Neural progenitor cell (in vitro differentiated cells): ENCODE results near the gene UPF3A. TPM values are rescaled to one million over a fixed set of nuclear protein-coding genes. Genes with fewer than 3 reads are reported as not detected.

Source experiments
- DNase-seq: peaks from one replicate; pipeline ENCODE4 v3.0.0-alpha.2; 2016; ENCODE audit warnings: low spot score
- H2AFZ ChIP-seq: fragments of 200-600 bp; sonication (generic); replicated peaks from 2 replicates; pipeline ENCODE4 v1.6.1; 2016; ENCODE audit warnings: antibody characterized with exemption
- H3F3A ChIP-seq: fragments of 200-600 bp; sonication (generic); 2 replicates; pipeline ENCODE4 v1.6.1; 2016; ENCODE audit warnings: antibody characterized with exemption, low read depth
- H3K27ac ChIP-seq: fragments of 200-600 bp; sonication (generic); 2 replicates; pipeline ENCODE4 v1.5.1; 2016; ENCODE audit warnings: mild to moderate bottlenecking
- H3K27me3 ChIP-seq: fragments of 200-600 bp; sonication (generic); 2 replicates; pipeline ENCODE4 v1.6.1; 2016; ENCODE audit warnings: mild to moderate bottlenecking, moderate library complexity
- H3K36me3 ChIP-seq: fragments of 200-600 bp; sonication (generic); 2 replicates; pipeline ENCODE4 v1.5.1; 2016
- H3K4me1 ChIP-seq: fragments of 200-600 bp; sonication (generic); 2 replicates; pipeline ENCODE4 v1.6.1; 2016; ENCODE audit warnings: mixed run types
- H3K4me2 ChIP-seq: fragments of 200-600 bp; sonication (generic); 2 replicates; pipeline ENCODE4 v1.6.1; 2016
- H3K4me3 ChIP-seq: fragments of 200-600 bp; sonication (generic); 2 replicates; pipeline ENCODE4 v1.5.1; 2016
- H3K79me2 ChIP-seq: fragments of 200-600 bp; sonication (generic); 2 replicates; pipeline ENCODE4 v1.6.1; 2016; ENCODE audit warnings: low read depth
- H3K9ac ChIP-seq: fragments of 200-600 bp; sonication (generic); 2 replicates; pipeline ENCODE4 v1.6.1; 2016
- H3K9me3 ChIP-seq: fragments of 200-600 bp; sonication (generic); 2 replicates; pipeline ENCODE4 v1.5.1; 2016; ENCODE audit warnings: low read depth
- H4K20me1 ChIP-seq: fragments of 200-600 bp; sonication (generic); 2 replicates; pipeline ENCODE4 v1.6.1; 2016; ENCODE audit warnings: low read depth
- H3K27ac Mint-ChIP-seq: 3 replicates; pipeline ENCODE4 v1.8.0; 2021; ENCODE audit warnings: mixed read lengths
- H3K27me3 Mint-ChIP-seq: 2 replicates; pipeline ENCODE4 v1.8.0; 2022; ENCODE audit warnings: low read depth, mild to moderate bottlenecking, inconsistent platforms, moderate library complexity, mixed read lengths; ENCODE audit not compliant: insufficient read depth
- H3K36me3 Mint-ChIP-seq: 3 replicates; pipeline ENCODE4 v1.8.0; 2021; ENCODE audit warnings: mixed read lengths
- H3K4me1 Mint-ChIP-seq: 3 replicates; pipeline ENCODE4 v1.8.0; 2021; ENCODE audit warnings: mixed read lengths
- H3K4me3 Mint-ChIP-seq: 3 replicates; pipeline ENCODE4 v1.8.0; 2021; ENCODE audit warnings: mild to moderate bottlenecking, moderate library complexity, mixed read lengths
- H3K9me3 Mint-ChIP-seq: 3 replicates; pipeline ENCODE4 v1.8.0; 2020; ENCODE audit warnings: mixed read lengths
- CTCF ChIP-seq: fragments of 200-600 bp; sonication (generic); IDR thresholded peaks from 2 replicates; pipeline ENCODE4 v1.5.1; 2017; ENCODE audit warnings: antibody characterized with exemption, mild to moderate bottlenecking
- EZH2 ChIP-seq: fragments of 200-600 bp; sonication (generic); IDR thresholded peaks from 2 replicates; pipeline ENCODE4 v1.6.1; 2017; ENCODE audit warnings: antibody characterized with exemption, mild to moderate bottlenecking, moderate library complexity
- EZH2phosphoT487 ChIP-seq: fragments of 200-600 bp; sonication (generic); IDR thresholded peaks from 2 replicates; pipeline ENCODE4 v1.6.1; 2017; ENCODE audit warnings: antibody characterized with exemption
- total RNA-seq: library from RNA; depleted of rRNA; stranded (reverse); fragments of >200 nt; gene quantifications from 2 replicates; pipeline ENCODE4 v1.2.3, GENCODE V29; 2015; ENCODE audit warnings: low replicate concordance

UPF3A gene
- total RNA-seq, 1 donor from 2014 or later, result 74.4 TPM

DNA sequence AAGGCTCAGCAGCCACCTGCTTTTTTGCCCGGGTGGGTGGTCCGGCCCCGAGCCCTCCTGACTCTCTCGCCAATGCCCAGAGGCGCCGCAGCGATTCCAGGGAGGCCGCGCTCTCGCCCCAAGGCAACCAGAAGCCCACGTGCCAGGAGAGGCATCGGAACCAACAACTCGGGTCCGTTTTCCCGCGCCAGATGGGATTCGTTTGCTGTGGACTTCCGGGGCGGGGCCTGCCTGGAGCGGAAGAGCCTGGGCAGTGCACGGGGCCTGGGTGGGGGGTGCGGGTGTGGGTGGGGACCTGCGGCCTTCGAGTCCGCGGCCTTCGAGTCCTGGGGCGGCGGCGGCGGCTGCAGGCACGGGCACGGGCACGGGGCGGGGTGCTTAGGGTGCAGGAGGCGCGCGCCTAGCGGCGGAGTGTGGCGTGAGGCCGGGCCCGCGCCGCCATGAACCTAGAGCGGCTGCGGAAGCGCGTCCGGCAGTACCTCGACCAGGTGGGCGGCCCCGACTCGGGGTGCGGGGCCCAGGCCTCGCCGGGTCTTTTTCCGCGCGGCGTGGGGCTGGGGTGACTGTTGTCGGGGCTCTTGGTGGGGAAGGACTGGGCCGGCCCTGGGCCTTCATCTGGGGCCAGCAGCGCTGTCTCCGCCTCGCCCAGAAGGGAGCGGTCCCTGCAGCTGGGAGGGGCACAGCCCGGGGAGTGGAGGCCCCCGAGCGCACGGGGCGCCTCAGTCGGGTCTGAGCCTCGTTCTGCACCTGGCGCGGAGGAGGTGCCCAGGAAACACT is 46.6 kb upstream of the UPF3A start, which contains the start of gene CDC16:
Gene CDC16 (plus strand): TSS at position 253 of the 777 bp plus-strand sequence. CDS start 188 bp downstream, at position 441.
- no peak within 1 kb of the TSS for H3K27ac ChIP-seq
- H3K27ac Mint-ChIP-seq, result peak within 1 kb of the TSS; percentile 93
- H3K4me1 Mint-ChIP-seq, result peaks cover 20% of the 10 kb centered on the region
- peaks cover 24% of the 10 kb centered on the region for H3K79me2 ChIP-seq
- H3K4me1 ChIP-seq, result peaks cover 12% of the 10 kb centered on the region
- DNase-seq, result peak; percentile 91
- peak within 1 kb of the TSS; percentile 31 for H3K9ac ChIP-seq
- peak within 1 kb of the TSS; percentile 86 for H2AFZ ChIP-seq
- peaks cover 20% of the 10 kb centered on the region for H3K27me3 ChIP-seq
- H3K9me3 ChIP-seq, result no peaks in the 10 kb centered on the region
- H3K4me3 Mint-ChIP-seq, result peak within 1 kb of the TSS; percentile 93
- H4K20me1 ChIP-seq, result peaks cover 18% of the 10 kb centered on the region
- H3K9me3 Mint-ChIP-seq, result no peaks in the 10 kb centered on the region
- peaks cover 12% of the 10 kb centered on the region for H3K36me3 ChIP-seq
- H3F3A ChIP-seq, result peaks cover 7% of the 10 kb centered on the region
- peaks cover 12% of the 10 kb centered on the region for H3K27me3 Mint-ChIP-seq
- peak within 1 kb of the TSS; percentile 94 for H3K4me2 ChIP-seq
- H3K4me3 ChIP-seq, result peak within 1 kb of the TSS; percentile 79
- TF ChIP-seq CTCF (peak; percentile 45), EZH2phosphoT487 (no peak), EZH2 (no peak)
- H3K36me3 Mint-ChIP-seq, result peaks cover 17% of the 10 kb centered on the region

DNA sequence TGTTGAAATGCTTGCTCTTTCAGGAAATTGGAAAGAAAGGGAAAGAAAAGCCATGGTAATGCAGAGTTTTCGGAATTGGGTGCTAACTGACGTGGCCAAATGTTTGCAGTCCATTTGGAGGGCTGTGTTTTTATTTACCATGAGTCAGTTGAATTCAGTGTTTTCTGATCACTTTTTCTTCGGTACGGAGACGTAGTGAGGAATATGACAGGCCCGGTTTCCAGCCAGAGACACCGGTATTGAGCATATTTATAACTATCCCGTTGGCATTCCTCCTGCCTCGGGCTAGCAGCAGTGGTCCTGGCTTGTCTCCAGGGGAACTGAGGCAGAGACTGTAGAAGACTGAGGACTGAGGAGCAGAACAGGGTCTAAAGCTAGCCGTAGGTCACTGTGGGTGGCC is 45.7 kb upstream of the UPF3A start:
- Mint-ChIP-seq H3K27ac (peak overlapping the region; percentile 87), H3K27me3 (peaks cover 5% of the 10 kb centered on the region), H3K36me3 (peaks cover 17% of the 10 kb centered on the region), H3K9me3 (no peaks in the 10 kb centered on the region), H3K4me3 (peak overlapping the region; percentile 93), H3K4me1 (peaks cover 14% of the 10 kb centered on the region)
- Histone ChIP-seq H3K27ac (no peak overlapping the region), H3K9me3 (no peaks in the 10 kb centered on the region), H3K9ac (no peak overlapping the region), H3K4me3 (peak overlapping the region; percentile 79), H3K4me2 (peak overlapping the region; percentile 94), H2AFZ (no peak overlapping the region), H3K27me3 (peaks cover 11% of the 10 kb centered on the region), H4K20me1 (peaks cover 19% of the 10 kb centered on the region), H3K4me1 (peaks cover 11% of the 10 kb centered on the region), H3K79me2 (peaks cover 24% of the 10 kb centered on the region), H3F3A (peaks cover 7% of the 10 kb centered on the region), H3K36me3 (peaks cover 16% of the 10 kb centered on the region)
- TF ChIP-seq CTCF, result no peak
- TF ChIP-seq EZH2phosphoT487, result no peak
- no peak for TF ChIP-seq EZH2
- DNase-seq, result peak; percentile 31

DNA sequence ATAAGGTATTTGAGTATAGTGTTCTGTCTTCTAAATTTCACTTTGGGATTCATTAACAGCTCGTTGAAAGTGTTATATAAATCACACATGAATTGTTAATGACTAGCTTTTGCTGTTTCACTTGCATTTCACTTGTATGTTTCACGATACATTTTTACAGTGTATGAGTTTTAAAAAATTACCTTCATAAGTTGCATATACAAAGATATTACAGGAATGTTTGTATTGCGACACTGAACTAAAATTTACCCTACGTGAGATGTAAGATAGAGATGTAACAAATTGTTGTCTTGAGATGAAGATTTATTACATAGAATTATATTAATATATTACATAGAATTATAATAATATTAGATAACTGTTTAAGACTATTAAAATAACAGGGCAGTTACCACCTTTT is 45.2 kb upstream of the UPF3A start:
- Histone ChIP-seq H3K9ac (no peak overlapping the region), H3K27me3 (peaks cover 11% of the 10 kb centered on the region), H3K9me3 (no peaks in the 10 kb centered on the region), H4K20me1 (peaks cover 20% of the 10 kb centered on the region), H3K36me3 (peaks cover 20% of the 10 kb centered on the region), H3F3A (peaks cover 7% of the 10 kb centered on the region), H3K4me2 (peak overlapping the region; percentile 94), H3K79me2 (peaks cover 24% of the 10 kb centered on the region), H3K27ac (no peak overlapping the region), H2AFZ (no peak overlapping the region), H3K4me1 (peaks cover 11% of the 10 kb centered on the region), H3K4me3 (peak overlapping the region; percentile 79)
- Mint-ChIP-seq H3K4me1 (peaks cover 12% of the 10 kb centered on the region), H3K9me3 (no peaks in the 10 kb centered on the region), H3K4me3 (peak overlapping the region; percentile 93), H3K36me3 (peaks cover 21% of the 10 kb centered on the region), H3K27ac (no peak overlapping the region), H3K27me3 (peaks cover 5% of the 10 kb centered on the region)
- TF ChIP-seq CTCF (no peak), EZH2phosphoT487 (no peak), EZH2 (no peak)
- DNase-seq, result no peak
